Upper lobe of left lung (tissue), 6 donors: ENCODE measurements around the gene ANKHD1. TPM values are rescaled to one million over a fixed set of nuclear protein-coding genes. Genes with fewer than 3 reads are reported as not detected.
A peak's percentile ranks its signal among the peaks of the same experiment; 100 is the strongest.

Experiments
- ATAC-seq, 2 donors: fragments of 200-7000 bp; cut with Tn5 transposase; one replicate each; pipeline ENCODE4 v1.9.1; 2022; ENCODE audit warnings: mild to moderate bottlenecking in 2 of 2, moderate library complexity in 2 of 2; ENCODE audit not compliant: low FRiP score in 2 of 2
- DNase-seq, 2 donors: peaks; one replicate each; pipeline ENCODE4 v3.0.0-alpha.2; 2019 to 2020
- H3K27ac ChIP-seq, 4 donors: fragments of 200-600 bp; sonication (generic); one replicate each; pipeline ENCODE4 v1.5.1; 2016 to 2019
- H3K27me3 ChIP-seq, 4 donors: fragments of 200-600 bp; sonication (generic); one replicate each; pipeline ENCODE4 v1.5.1; 2017 to 2019
- H3K36me3 ChIP-seq, 4 donors: fragments of 200-600 bp; sonication (generic); one replicate each; pipeline ENCODE4 v1.5.1; 2016 to 2019
- H3K4me1 ChIP-seq, 4 donors: fragments of 200-600 bp; sonication (generic); one replicate each; pipeline ENCODE4 v1.5.1; 2018 to 2019
- H3K4me3 ChIP-seq, 4 donors: fragments of 200-600 bp; sonication (generic); one replicate each; pipeline ENCODE4 v1.5.1; 2017 to 2019; ENCODE audit warnings: mild to moderate bottlenecking in 2 of 4, moderate library complexity in 1 of 4
- H3K9me3 ChIP-seq, 4 donors: fragments of 200-600 bp; sonication (generic); one replicate each; pipeline ENCODE4 v1.5.1; 2018 to 2019
- EP300 ChIP-seq, 4 donors: sonication (generic); formaldehyde crosslinking; IDR thresholded peaks; one replicate each; pipeline ENCODE4 v1.5.1; 2017; ENCODE audit warnings: antibody characterized with exemption in 4 of 4, control low read depth in 2 of 4
- POLR2A ChIP-seq, 4 donors: fragments of 450-650 bp; IDR thresholded peaks; one replicate each; pipeline ENCODE4 v1.5.1; 2016 to 2017; ENCODE audit warnings: antibody characterized with exemption in 4 of 4, mild to moderate bottlenecking in 2 of 4
- POLR2AphosphoS5 ChIP-seq, 2 donors: sonication (generic); formaldehyde crosslinking; IDR thresholded peaks; one replicate each; pipeline ENCODE4 v1.5.1; 2017; ENCODE audit warnings: antibody characterized with exemption in 2 of 2
- WGBS, 2 donors: methylation state at CpG; one replicate each; pipeline ENCODE4 v1.1.5; 2017 to 2018; 5-methylcytosine and 5-hydroxymethylcytosine counted together
- total RNA-seq, 6 donors: library from RNA; depleted of rRNA in 4 of 6; stranded (reverse); fragments of >200 nt in 4 of 6; gene quantifications; one replicate each; pipeline versions ENCODE4 v1.1.0 to v1.2.1, GENCODE V29; 2016 to 2021
- TF ChIP-seq, protein P1 (sequence below), 6 experiments: fragments of 450-650 bp in 4 of 6; fragments of 200-600 bp in 2 of 6; sonication (generic) in 2 of 6; IDR thresholded peaks; one replicate each; pipeline ENCODE4 v1.5.1; 2016 to 2019; ENCODE audit warnings: antibody characterized with exemption in 6 of 6
- donor health status: DM: no; HTN: no; CAD: no; lungs with moderate emphysema.
- donor health status: DM: no; HTN: yes; CAD: no; lungs with severe emphysema.

ANKHD1 gene
- total RNA-seq, 6 donors from 2014 or later, result 97.0 to 338 (median 135) TPM

GRCh38 chr5:140554454-140554853 is 152.8 kb downstream of the ANKHD1 start:
- peaks cover 14 to 37% (median 26%) of the 10 kb centered on the region in 4 donors for H3K36me3 ChIP-seq
- H3K4me3 ChIP-seq, result no peak overlapping the region
- no peak overlapping the region for H3K27ac ChIP-seq
- peaks cover 27 to 49% (median 39%) of the 10 kb centered on the region in 4 donors for H3K4me1 ChIP-seq
- no peak for DNase-seq
- 61% methylated on average over 2 of the region's 2 CpGs for WGBS, 2 donors
- no peak for TF ChIP-seq POLR2A (IDR thresholded peaks at IDR 0.05)
- TF ChIP-seq POLR2AphosphoS5 (IDR thresholded peaks at IDR 0.05), result no peak
- no peak for TF ChIP-seq EP300 (IDR thresholded peaks at IDR 0.05)
- TF ChIP-seq, protein P1, sequence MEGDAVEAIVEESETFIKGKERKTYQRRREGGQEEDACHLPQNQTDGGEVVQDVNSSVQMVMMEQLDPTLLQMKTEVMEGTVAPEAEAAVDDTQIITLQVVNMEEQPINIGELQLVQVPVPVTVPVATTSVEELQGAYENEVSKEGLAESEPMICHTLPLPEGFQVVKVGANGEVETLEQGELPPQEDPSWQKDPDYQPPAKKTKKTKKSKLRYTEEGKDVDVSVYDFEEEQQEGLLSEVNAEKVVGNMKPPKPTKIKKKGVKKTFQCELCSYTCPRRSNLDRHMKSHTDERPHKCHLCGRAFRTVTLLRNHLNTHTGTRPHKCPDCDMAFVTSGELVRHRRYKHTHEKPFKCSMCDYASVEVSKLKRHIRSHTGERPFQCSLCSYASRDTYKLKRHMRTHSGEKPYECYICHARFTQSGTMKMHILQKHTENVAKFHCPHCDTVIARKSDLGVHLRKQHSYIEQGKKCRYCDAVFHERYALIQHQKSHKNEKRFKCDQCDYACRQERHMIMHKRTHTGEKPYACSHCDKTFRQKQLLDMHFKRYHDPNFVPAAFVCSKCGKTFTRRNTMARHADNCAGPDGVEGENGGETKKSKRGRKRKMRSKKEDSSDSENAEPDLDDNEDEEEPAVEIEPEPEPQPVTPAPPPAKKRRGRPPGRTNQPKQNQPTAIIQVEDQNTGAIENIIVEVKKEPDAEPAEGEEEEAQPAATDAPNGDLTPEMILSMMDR (IDR thresholded peaks at IDR 0.05), result no peak
- H3K9me3 ChIP-seq, result no peaks in the 10 kb centered on the region
- H3K27me3 ChIP-seq, result no peaks in the 10 kb centered on the region
- no peak for ATAC-seq

GRCh38 chr5:140555747-140556312 is 154.2 kb downstream of the ANKHD1 start:
- peaks cover 7 to 24% (median 15%) of the 10 kb centered on the region in 4 donors for H3K36me3 ChIP-seq
- H3K9me3 ChIP-seq, result no peaks in the 10 kb centered on the region
- peak overlapping the region in 3 of 4 donors; percentile 20 to 91 (median 46) for H3K27ac ChIP-seq
- DNase-seq (no peak), ATAC-seq (no peak)
- H3K4me3 ChIP-seq, result peak overlapping the region in 3 of 4 donors; percentile 64 to 76 (median 66)
- no peak for TF ChIP-seq POLR2AphosphoS5 (IDR thresholded peaks at IDR 0.05)
- TF ChIP-seq POLR2A (IDR thresholded peaks at IDR 0.05), result no peak
- TF ChIP-seq EP300 (IDR thresholded peaks at IDR 0.05), result no peak
- TF ChIP-seq, protein P1 (IDR thresholded peaks at IDR 0.05), result no peak
- peaks cover 17 to 39% (median 30%) of the 10 kb centered on the region in 4 donors for H3K4me1 ChIP-seq
- WGBS, 2 donors, result 74 to 77% methylated on average over 1 of the region's 1 CpG
- H3K27me3 ChIP-seq, result no peaks in the 10 kb centered on the region

DNA sequence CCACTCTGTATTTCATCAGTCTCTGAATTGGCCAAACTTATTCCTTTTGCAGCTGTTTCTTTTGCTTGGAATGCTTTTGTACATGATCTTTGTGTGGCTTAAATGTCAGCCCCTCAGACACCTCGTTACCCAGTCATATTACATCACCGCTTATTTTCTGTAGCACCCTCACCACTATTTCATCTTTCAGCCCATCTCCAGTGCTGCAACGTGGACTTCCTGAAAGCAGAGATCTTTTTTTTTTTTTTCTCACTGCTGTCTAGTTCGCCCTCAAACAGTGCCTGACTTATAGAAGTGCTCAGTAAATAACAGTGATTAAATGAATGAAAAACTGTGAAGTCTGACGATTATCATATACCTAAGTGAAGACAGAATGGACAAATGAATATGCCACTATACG is 154.8 kb downstream of the ANKHD1 start:
- ATAC-seq (peak in 1 of 2 donors; percentile 23), DNase-seq (no peak)
- Histone ChIP-seq H3K4me3 (peak overlapping the region; percentile 52 to 76 (median 65)), H3K36me3 (peaks cover 6 to 24% (median 11%) of the 10 kb centered on the region in 4 donors), H3K27me3 (no peaks in the 10 kb centered on the region), H3K9me3 (no peaks in the 10 kb centered on the region), H3K4me1 (peaks cover 17 to 39% (median 30%) of the 10 kb centered on the region in 4 donors), H3K27ac (peak overlapping the region; percentile 91 to 95 (median 93))
- 2 to 3% methylated on average over 6 of the region's 6 CpGs for WGBS, 2 donors
- TF ChIP-seq, protein P1 (IDR thresholded peaks at IDR 0.05), result no peak
- TF ChIP-seq POLR2A (IDR thresholded peaks at IDR 0.05) (no peak), POLR2AphosphoS5 (IDR thresholded peaks at IDR 0.05) (no peak), EP300 (IDR thresholded peaks at IDR 0.05) (no peak)

DNA sequence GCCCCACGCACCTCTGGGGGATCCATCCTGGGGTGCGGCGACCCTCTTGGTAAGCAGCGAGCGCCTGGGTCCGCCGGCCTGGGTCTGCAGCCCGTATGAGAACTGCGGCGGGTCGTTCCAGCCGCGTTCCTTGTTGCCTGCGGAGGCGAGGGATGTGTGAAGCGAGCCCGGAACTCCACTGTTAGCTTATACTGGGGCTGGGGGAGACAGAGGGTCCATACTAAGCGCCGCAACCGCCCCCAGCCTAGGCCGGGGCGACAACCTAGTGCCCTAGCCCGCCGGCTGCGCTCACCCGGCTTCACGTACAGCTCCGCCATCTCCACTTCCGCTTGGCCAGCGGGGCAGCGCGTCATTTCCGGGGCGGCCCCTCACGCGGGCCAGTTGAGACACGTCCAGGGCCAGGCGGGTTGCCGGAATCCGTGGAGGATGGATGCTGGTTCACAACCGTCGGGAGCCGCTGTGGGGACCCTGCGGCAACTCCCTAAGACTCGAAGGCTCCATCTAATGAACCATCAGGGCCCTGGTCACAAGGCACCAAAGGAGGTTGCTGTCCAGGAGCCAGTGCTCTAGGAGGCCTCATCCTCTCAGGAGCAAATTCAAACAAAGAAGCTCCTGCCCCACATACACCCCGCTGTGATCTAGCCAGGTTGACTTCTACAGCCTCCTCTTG is 155.6 kb downstream of the ANKHD1 start, which contains the start of gene SRA1:
SRA1 (minus strand) TSS at position 338 of the 670 bp plus-strand sequence; CDS start at position 317, 21 bp downstream.
- peak; percentile 96 to 98 for ATAC-seq
- 1% methylated on average over 13 to 41 of the region's 46 CpGs for WGBS, 2 donors

More for the DNA sequence above, 155.6 kb downstream of the ANKHD1 start, which contains the start of gene SRA1:
- H3K4me3 ChIP-seq, result peak within 1 kb of the TSS; percentile 52 to 76 (median 65)
- TF ChIP-seq POLR2A (IDR thresholded peaks at IDR 0.05), result peak; percentile 68 to 96 (median 92)
- TF ChIP-seq, protein P1 (IDR thresholded peaks at IDR 0.05), result peak in 3 of 6 experiments; percentile 12 to 25 (median 18)
- peak in 1 of 4 donors; percentile 75 for TF ChIP-seq EP300 (IDR thresholded peaks at IDR 0.05)
- TF ChIP-seq POLR2AphosphoS5 (IDR thresholded peaks at IDR 0.05), result peak; percentile 99
- H3K4me1 ChIP-seq, result peaks cover 18 to 39% (median 31%) of the 10 kb centered on the region in 4 donors
- DNase-seq, result peak; percentile 96 to 99
- peaks cover 0 to 22% (median 3%) of the 10 kb centered on the region in 4 donors for H3K36me3 ChIP-seq
- H3K27me3 ChIP-seq, result no peaks in the 10 kb centered on the region
- H3K9me3 ChIP-seq, result no peaks in the 10 kb centered on the region
- peak within 1 kb of the TSS; percentile 91 to 95 (median 93) for H3K27ac ChIP-seq
